Measurements from ENCODE around the gene HRCT1.

HRCT1 gene

DNA sequence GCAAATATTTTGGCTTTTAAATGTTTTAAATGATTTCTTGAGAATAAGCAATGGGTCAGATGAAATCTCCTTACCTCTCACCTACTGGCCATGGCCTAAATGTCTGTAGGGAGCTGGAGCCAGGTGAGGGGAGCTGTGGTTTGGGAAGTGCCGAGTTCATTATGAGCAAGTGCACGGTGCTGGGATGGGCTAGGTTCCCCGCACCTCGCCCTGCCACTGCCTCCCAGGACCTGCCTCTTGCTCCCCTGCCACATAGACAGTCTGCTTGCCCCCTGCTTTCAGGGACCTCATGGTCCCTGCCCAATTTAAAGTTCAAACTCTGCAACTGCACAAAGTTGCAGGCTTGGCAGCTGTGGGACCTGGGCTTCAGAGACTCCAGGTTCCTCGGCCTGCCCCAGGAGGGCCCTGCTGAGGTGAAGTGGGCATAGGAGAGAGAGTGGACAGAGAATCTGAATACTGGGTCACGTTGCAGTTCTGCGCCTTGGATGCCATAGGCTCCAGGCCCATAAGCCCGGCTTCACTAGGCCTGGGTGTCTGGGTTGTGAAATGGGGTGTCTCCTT is 41.2 kb upstream of the HRCT1 start:
- Histone ChIP-seq H3K27me3 (ENCODE audit: insufficient read depth, low read length) (no peaks in the 10 kb centered on the region), H3K9me2 (ENCODE audit: low read depth, low read length) (no peaks in the 10 kb centered on the region), H3K4me3 (ENCODE audit: low read depth, low read length, poor library complexity, severe bottlenecking) (no peak overlapping the region), H3K36me3 (ENCODE audit: insufficient read depth, low read length) (no peaks in the 10 kb centered on the region), H3K4me1 (ENCODE audit: insufficient read depth, low read length, severe bottlenecking) (no peaks in the 10 kb centered on the region), H3F3A (ENCODE audit: insufficient read depth, low read length) (no peaks in the 10 kb centered on the region), H3K9me3 (ENCODE audit: low read length) (no peaks in the 10 kb centered on the region), H4K20me1 (ENCODE audit: insufficient read depth, low read length) (no peaks in the 10 kb centered on the region), H3K79me2 (ENCODE audit: insufficient read depth, low read length) (no peaks in the 10 kb centered on the region), H3K4me2 (ENCODE audit: low read length) (no peak overlapping the region), H2AFZ (ENCODE audit: low read length) (no peak overlapping the region), H3K9ac (ENCODE audit: low read length) (no peak overlapping the region), H3K27ac (ENCODE audit: low read depth, low read length, poor library complexity, severe bottlenecking) (no peak overlapping the region)
- TF ChIP-seq, protein P1, sequence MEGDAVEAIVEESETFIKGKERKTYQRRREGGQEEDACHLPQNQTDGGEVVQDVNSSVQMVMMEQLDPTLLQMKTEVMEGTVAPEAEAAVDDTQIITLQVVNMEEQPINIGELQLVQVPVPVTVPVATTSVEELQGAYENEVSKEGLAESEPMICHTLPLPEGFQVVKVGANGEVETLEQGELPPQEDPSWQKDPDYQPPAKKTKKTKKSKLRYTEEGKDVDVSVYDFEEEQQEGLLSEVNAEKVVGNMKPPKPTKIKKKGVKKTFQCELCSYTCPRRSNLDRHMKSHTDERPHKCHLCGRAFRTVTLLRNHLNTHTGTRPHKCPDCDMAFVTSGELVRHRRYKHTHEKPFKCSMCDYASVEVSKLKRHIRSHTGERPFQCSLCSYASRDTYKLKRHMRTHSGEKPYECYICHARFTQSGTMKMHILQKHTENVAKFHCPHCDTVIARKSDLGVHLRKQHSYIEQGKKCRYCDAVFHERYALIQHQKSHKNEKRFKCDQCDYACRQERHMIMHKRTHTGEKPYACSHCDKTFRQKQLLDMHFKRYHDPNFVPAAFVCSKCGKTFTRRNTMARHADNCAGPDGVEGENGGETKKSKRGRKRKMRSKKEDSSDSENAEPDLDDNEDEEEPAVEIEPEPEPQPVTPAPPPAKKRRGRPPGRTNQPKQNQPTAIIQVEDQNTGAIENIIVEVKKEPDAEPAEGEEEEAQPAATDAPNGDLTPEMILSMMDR (IDR thresholded peaks at IDR 0.05; ENCODE audit: low read length): no peak
- no peak for TF ChIP-seq EZH2 (IDR thresholded peaks at IDR 0.05; ENCODE audit: borderline replicate concordance, low read length)

DNA sequence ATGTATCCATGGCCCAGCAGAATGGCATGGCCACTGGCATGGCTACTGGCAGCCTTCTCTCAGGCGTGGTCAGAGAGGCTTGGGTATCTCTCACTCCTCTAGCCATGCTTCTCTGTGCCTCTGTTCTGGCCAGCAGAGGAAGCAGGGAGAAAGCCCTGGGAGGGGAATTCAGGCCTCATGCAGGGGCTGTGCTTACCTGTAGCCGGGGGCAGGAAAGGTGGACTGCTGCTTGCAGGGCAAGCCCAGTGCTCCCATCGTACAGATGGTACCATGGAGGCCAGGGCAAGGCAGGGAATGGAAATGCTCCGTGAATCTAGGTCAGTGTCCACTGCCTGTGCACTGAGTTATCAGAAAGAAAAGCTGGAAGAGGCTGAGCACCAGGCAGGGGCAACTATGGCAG is 38.5 kb upstream of the HRCT1 start:
- H3K4me2 ChIP-seq (ENCODE audit: low read length): no peak overlapping the region
- no peak overlapping the region for H3K9ac ChIP-seq (ENCODE audit: low read length)

GRCh38 chr9:35868933-35869332 is 37.1 kb upstream of the HRCT1 start:
- H3K9me2 ChIP-seq (ENCODE audit: low read depth, low read length): no peaks in the 10 kb centered on the region
- TF ChIP-seq EZH2 (IDR thresholded peaks at IDR 0.05; ENCODE audit: borderline replicate concordance, low read length): no peak
- TF ChIP-seq, protein P1 (IDR thresholded peaks at IDR 0.05; ENCODE audit: low read length): no peak
- no peak overlapping the region for H3K4me3 ChIP-seq (ENCODE audit: low read depth, low read length, poor library complexity, severe bottlenecking)
- no peak overlapping the region for H3K4me2 ChIP-seq (ENCODE audit: low read length)
- H3F3A ChIP-seq (ENCODE audit: insufficient read depth, low read length): no peaks in the 10 kb centered on the region
- no peaks in the 10 kb centered on the region for H3K9me3 ChIP-seq (ENCODE audit: low read length)
- H3K4me1 ChIP-seq (ENCODE audit: insufficient read depth, low read length, severe bottlenecking): no peaks in the 10 kb centered on the region
- H3K27ac ChIP-seq (ENCODE audit: low read depth, low read length, poor library complexity, severe bottlenecking): no peak overlapping the region
- H2AFZ ChIP-seq (ENCODE audit: low read length): no peak overlapping the region
- H4K20me1 ChIP-seq (ENCODE audit: insufficient read depth, low read length): no peaks in the 10 kb centered on the region
- H3K27me3 ChIP-seq (ENCODE audit: insufficient read depth, low read length): no peaks in the 10 kb centered on the region
- H3K36me3 ChIP-seq (ENCODE audit: insufficient read depth, low read length): no peaks in the 10 kb centered on the region
- H3K9ac ChIP-seq (ENCODE audit: low read length): no peak overlapping the region
- no peaks in the 10 kb centered on the region for H3K79me2 ChIP-seq (ENCODE audit: insufficient read depth, low read length)

More for the DNA sequence above, 38.5 kb upstream of the HRCT1 start:
- Histone ChIP-seq H3K9me3 (ENCODE audit: low read length) (no peaks in the 10 kb centered on the region), H3K27ac (ENCODE audit: low read depth, low read length, poor library complexity, severe bottlenecking) (no peak overlapping the region), H3K27me3 (ENCODE audit: insufficient read depth, low read length) (no peaks in the 10 kb centered on the region), H3K9me2 (ENCODE audit: low read depth, low read length) (no peaks in the 10 kb centered on the region), H3K4me1 (ENCODE audit: insufficient read depth, low read length, severe bottlenecking) (no peaks in the 10 kb centered on the region), H3F3A (ENCODE audit: insufficient read depth, low read length) (no peaks in the 10 kb centered on the region), H3K4me3 (ENCODE audit: low read depth, low read length, poor library complexity, severe bottlenecking) (no peak overlapping the region), H3K36me3 (ENCODE audit: insufficient read depth, low read length) (no peaks in the 10 kb centered on the region), H2AFZ (ENCODE audit: low read length) (no peak overlapping the region), H4K20me1 (ENCODE audit: insufficient read depth, low read length) (no peaks in the 10 kb centered on the region), H3K79me2 (ENCODE audit: insufficient read depth, low read length) (no peaks in the 10 kb centered on the region)
- TF ChIP-seq, protein P1 (IDR thresholded peaks at IDR 0.05; ENCODE audit: low read length): no peak
- TF ChIP-seq EZH2 (IDR thresholded peaks at IDR 0.05; ENCODE audit: borderline replicate concordance, low read length): no peak

Measured in OCI-LY1 (cell line).